Stimulated activated CD4-positive, alpha-beta T cell treated with anti-CD3 and anti-CD28 coated beads, TNF-alpha, amount 100 ng/mL, for 1 hour (primary cell): ENCODE measurements around the gene ABHD6.
"Not testable (repeated sequence)": the region's sequence is repeated elsewhere in the genome, so short reads cannot be mapped to it uniquely, and the experiment has no call there.

Experiments
- DNase-seq, 3 donors: peaks; one replicate each; pipeline ENCODE4 v3.0.0-alpha.2; 2020; ENCODE audit warnings: low read depth in 3 of 3, low spot score in 1 of 3

The ABHD6 gene

GRCh38 chr3:58241306-58242044 lies 3.9 kb downstream of the ABHD6 start:
- no peak for DNase-seq

GRCh38 chr3:58242340-58242739 lies 4.7 kb downstream of the ABHD6 start:
- no peak for DNase-seq

- DNase-seq: not testable (repeated sequence)
Observed at GRCh38 chr3:58242860-58243259, 5.3 kb downstream of the ABHD6 start.

- no peak for DNase-seq
Observed at GRCh38 chr3:58243976-58244585, 6.5 kb downstream of the ABHD6 start.

- DNase-seq: no peak
Observed at GRCh38 chr3:58246148-58247047, 8.8 kb downstream of the ABHD6 start.

GRCh38 chr3:58249358-58250092 lies 11.9 kb downstream of the ABHD6 start:
- DNase-seq: no peak

GRCh38 chr3:58250093-58250707 lies 12.6 kb downstream of the ABHD6 start:
- no peak for DNase-seq

GRCh38 chr3:58251631-58252035 lies 14.0 kb downstream of the ABHD6 start:
- no peak for DNase-seq

- no peak for DNase-seq
Observed at GRCh38 chr3:58254144-58254543, 16.6 kb downstream of the ABHD6 start.

GRCh38 chr3:58256061-58256460 lies 18.5 kb downstream of the ABHD6 start:
- no peak for DNase-seq

- no peak for DNase-seq
Observed at GRCh38 chr3:58256511-58256910, 18.9 kb downstream of the ABHD6 start.

- no peak for DNase-seq
Observed at GRCh38 chr3:58258392-58259055, 20.9 kb downstream of the ABHD6 start.

GRCh38 chr3:58260261-58260731 lies 22.7 kb downstream of the ABHD6 start:
- DNase-seq: no peak

- DNase-seq: no peak
Observed at GRCh38 chr3:58260733-58261132, 23.1 kb downstream of the ABHD6 start.

GRCh38 chr3:58261954-58262666 lies 24.5 kb downstream of the ABHD6 start:
- DNase-seq: no peak

- no peak for DNase-seq
Observed at GRCh38 chr3:58266577-58266976, 29.0 kb downstream of the ABHD6 start.

- not testable (repeated sequence) for DNase-seq
Observed at GRCh38 chr3:58267543-58267942, 30.0 kb downstream of the ABHD6 start.

- DNase-seq: no peak
Observed at GRCh38 chr3:58269356-58269755, 31.8 kb downstream of the ABHD6 start.

- no peak for DNase-seq
Observed at GRCh38 chr3:58270485-58270884, 32.9 kb downstream of the ABHD6 start.
